ENCODE measurements around the gene BCL2L2. TPM values are rescaled to one million over a fixed set of nuclear protein-coding genes. Genes with fewer than 3 reads are reported as not detected.
"Not testable (repeated sequence)": the region's sequence is repeated elsewhere in the genome, so short reads cannot be mapped to it uniquely, and the experiment has no call there.

The BCL2L2 gene
- total RNA-seq, 4 donors from 2014 or later: 35.4 to 48.4 (median 44.7) TPM

DNA sequence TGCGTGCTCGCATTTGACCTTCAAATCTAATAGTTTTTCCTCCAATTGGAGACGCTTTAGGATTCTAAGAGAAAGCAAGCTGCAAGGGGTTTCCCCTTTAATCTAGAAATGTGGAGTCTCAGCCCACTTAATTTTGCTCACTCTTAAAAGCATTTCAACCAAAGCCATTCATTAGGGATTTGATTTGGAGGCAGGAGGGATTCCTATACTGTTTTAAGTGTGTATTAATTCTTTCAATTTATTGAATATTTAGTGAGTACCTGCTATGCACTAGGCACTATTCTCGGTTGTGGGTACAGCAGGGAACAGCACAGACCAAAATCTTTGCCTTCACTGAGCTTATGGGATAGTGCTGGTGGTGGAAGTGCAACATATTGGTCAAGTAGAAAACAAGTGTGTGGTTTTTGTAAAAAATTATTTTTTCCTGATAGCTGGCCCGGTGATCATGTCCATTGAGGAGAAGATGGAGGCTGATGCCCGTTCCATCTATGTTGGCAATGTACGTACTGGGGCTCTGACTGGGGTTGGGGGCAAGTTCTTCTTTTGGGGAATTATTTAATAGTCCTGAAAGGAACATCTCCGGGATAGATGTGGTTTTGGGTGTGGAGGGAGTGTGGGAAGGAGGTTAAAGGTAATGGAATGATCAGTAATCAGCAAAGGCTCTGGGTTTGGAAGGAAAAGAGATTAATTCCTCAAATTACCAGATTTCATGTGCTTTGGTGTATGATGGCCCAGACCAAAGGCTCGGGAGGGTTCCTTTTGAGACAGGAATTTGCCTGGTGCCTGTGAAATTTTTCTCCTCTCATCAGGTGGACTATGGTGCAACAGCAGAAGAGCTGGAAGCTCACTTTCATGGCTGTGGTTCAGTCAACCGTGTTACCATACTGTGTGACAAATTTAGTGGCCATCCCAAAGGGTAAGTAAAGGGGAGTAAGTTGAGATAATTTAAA is 16.2 kb downstream of the BCL2L2 start:
- H3K36me3 ChIP-seq: peaks cover 27% of the 10 kb centered on the region
- H3K9me3 ChIP-seq: no peaks in the 10 kb centered on the region
- no peaks in the 10 kb centered on the region for H3K27me3 ChIP-seq
- H3K4me3 ChIP-seq: peak overlapping the region; percentile 97
- no peak for DNase-seq (ENCODE audit: low spot score in 2 of 2)
- H3K27ac ChIP-seq: peak overlapping the region; percentile 98
- TF ChIP-seq, protein P1, sequence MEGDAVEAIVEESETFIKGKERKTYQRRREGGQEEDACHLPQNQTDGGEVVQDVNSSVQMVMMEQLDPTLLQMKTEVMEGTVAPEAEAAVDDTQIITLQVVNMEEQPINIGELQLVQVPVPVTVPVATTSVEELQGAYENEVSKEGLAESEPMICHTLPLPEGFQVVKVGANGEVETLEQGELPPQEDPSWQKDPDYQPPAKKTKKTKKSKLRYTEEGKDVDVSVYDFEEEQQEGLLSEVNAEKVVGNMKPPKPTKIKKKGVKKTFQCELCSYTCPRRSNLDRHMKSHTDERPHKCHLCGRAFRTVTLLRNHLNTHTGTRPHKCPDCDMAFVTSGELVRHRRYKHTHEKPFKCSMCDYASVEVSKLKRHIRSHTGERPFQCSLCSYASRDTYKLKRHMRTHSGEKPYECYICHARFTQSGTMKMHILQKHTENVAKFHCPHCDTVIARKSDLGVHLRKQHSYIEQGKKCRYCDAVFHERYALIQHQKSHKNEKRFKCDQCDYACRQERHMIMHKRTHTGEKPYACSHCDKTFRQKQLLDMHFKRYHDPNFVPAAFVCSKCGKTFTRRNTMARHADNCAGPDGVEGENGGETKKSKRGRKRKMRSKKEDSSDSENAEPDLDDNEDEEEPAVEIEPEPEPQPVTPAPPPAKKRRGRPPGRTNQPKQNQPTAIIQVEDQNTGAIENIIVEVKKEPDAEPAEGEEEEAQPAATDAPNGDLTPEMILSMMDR (IDR thresholded peaks at IDR 0.05): no peak
- TF ChIP-seq POLR2AphosphoS5 (IDR thresholded peaks at IDR 0.05) (no peak), EP300 (IDR thresholded peaks at IDR 0.05) (no peak), POLR2A (IDR thresholded peaks at IDR 0.05) (no peak)
- H3K4me1 ChIP-seq: peaks cover 25% of the 10 kb centered on the region
- 47% methylated on average over 10 of the region's 10 CpGs for WGBS

DNA sequence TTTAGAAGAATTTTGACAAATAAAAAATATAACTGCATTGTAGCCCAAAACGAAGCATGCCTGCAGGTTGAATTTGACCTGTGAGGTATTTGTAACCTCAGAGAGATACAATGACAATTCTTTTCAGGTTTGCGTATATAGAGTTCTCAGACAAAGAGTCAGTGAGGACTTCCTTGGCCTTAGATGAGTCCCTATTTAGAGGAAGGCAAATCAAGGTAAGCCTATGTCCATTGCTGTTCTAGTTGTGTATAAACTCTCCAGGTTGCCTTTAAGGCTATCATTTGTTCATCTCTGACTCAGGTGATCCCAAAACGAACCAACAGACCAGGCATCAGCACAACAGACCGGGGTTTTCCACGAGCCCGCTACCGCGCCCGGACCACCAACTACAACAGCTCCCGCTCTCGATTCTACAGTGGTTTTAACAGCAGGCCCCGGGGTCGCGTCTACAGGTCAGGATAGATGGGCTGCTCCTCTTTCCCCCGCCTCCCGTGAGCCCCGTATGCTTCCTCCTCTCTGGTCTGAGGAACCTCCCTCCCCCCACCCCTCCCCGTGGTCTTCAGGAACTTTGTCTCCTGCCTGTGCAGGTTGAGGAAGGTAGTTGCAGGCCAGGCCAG is 17.3 kb downstream of the BCL2L2 start:
- Histone ChIP-seq H3K27me3 (no peaks in the 10 kb centered on the region), H3K36me3 (peaks cover 27% of the 10 kb centered on the region), H3K27ac (no peak overlapping the region), H3K4me3 (no peak overlapping the region), H3K4me1 (peaks cover 25% of the 10 kb centered on the region), H3K9me3 (no peaks in the 10 kb centered on the region)
- TF ChIP-seq POLR2AphosphoS5 (IDR thresholded peaks at IDR 0.05): no peak
- TF ChIP-seq EP300 (IDR thresholded peaks at IDR 0.05): no peak
- no peak for TF ChIP-seq POLR2A (IDR thresholded peaks at IDR 0.05)
- TF ChIP-seq, protein P1 (IDR thresholded peaks at IDR 0.05): no peak
- WGBS: 85% methylated on average over 18 of the region's 18 CpGs
- DNase-seq (ENCODE audit: low spot score in 2 of 2): no peak

DNA sequence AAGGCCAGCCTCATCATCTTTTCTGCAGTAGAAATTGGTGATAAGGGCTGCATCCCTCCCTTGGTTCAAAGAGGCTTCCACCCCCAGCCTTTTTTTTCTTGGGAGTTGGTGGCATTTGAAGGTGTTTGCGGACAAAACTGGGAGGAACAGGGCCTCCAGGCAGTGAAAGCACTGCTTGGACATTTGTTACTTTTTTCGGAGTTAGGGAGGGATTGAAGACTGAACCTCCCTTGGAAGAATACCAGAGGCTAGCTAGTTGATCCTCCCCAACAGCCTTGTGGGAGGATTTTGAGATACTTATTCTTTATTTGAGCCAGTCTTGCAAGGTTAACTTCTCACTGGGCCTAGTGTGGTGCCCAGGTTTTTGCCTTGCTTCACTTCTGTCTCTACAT is 17.8 kb downstream of the BCL2L2 start:
- WGBS: 76% methylated on average over 2 of the region's 2 CpGs

DNA sequence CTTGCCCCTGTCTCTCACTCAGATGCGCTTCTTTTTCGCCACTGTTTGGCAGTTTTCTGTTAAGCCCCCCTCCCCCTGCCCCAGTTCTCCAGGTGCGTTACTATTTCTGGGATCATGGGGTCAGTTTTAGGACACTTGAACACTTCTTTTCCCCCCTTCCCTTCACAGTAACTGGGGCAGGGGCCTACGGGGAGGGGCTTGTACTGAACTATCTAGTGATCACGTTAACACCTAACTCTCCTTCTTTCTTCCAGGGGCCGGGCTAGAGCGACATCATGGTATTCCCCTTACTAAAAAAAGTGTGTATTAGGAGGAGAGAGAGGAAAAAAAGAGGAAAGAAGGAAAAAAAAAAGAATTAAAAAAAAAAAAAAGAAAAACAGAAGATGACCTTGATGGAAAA is 18.4 kb downstream of the BCL2L2 start:
- DNase-seq (ENCODE audit: low spot score in 2 of 2): no peak
- WGBS: 85% methylated on average over 7 of the region's 7 CpGs
- TF ChIP-seq EP300 (IDR thresholded peaks at IDR 0.05) (no peak), POLR2AphosphoS5 (IDR thresholded peaks at IDR 0.05) (no peak), POLR2A (IDR thresholded peaks at IDR 0.05) (no peak)
- TF ChIP-seq, protein P1 (IDR thresholded peaks at IDR 0.05): no peak

More for the DNA sequence above, 17.8 kb downstream of the BCL2L2 start:
- H3K36me3 ChIP-seq: peaks cover 27% of the 10 kb centered on the region
- peaks cover 25% of the 10 kb centered on the region for H3K4me1 ChIP-seq
- no peaks in the 10 kb centered on the region for H3K9me3 ChIP-seq
- H3K27me3 ChIP-seq: no peaks in the 10 kb centered on the region
- H3K4me3 ChIP-seq: no peak overlapping the region
- TF ChIP-seq EP300 (IDR thresholded peaks at IDR 0.05) (no peak), POLR2AphosphoS5 (IDR thresholded peaks at IDR 0.05) (no peak), POLR2A (IDR thresholded peaks at IDR 0.05) (no peak)
- TF ChIP-seq, protein P1 (IDR thresholded peaks at IDR 0.05): no peak
- DNase-seq (ENCODE audit: low spot score in 2 of 2): no peak
- H3K27ac ChIP-seq: no peak overlapping the region

DNA sequence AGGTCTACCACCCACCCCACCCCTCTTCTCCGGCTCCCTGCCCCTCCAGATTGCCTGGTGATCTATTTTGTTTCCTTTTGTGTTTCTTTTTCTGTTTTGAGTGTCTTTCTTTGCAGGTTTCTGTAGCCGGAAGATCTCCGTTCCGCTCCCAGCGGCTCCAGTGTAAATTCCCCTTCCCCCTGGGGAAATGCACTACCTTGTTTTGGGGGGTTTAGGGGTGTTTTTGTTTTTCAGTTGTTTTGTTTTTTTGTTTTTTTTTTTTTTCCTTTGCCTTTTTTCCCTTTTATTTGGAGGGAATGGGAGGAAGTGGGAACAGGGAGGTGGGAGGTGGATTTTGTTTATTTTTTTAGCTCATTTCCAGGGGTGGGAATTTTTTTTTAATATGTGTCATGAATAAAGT is 19.1 kb downstream of the BCL2L2 start:
- peaks cover 27% of the 10 kb centered on the region for H3K36me3 ChIP-seq
- not testable (repeated sequence) for DNase-seq (ENCODE audit: low spot score in 2 of 2); H3K27me3 ChIP-seq; H3K4me3 ChIP-seq; H3K9me3 ChIP-seq; H3K27ac ChIP-seq
- 94% methylated on average over 5 of the region's 5 CpGs for WGBS
- H3K4me1 ChIP-seq: peaks cover 15% of the 10 kb centered on the region

More for the DNA sequence above, 18.4 kb downstream of the BCL2L2 start:
- Histone ChIP-seq H3K27me3 (no peaks in the 10 kb centered on the region), H3K27ac (no peak overlapping the region), H3K4me3 (no peak overlapping the region), H3K36me3 (peaks cover 27% of the 10 kb centered on the region), H3K9me3 (no peaks in the 10 kb centered on the region), H3K4me1 (peaks cover 22% of the 10 kb centered on the region)
